HG03025 (cell line): ENCODE measurements around the gene MANBA.
"Not testable (repeated sequence)": the region's sequence is repeated elsewhere in the genome, so short reads cannot be mapped to it uniquely, and the experiment has no call there.

Experiments used
- ATAC-seq: cut with Tn5 transposase; IDR thresholded peaks from one replicate; pipeline ENCODE4 v1.9.1; 2021; ENCODE audit warnings: mild to moderate bottlenecking, moderate library complexity; ENCODE audit not compliant: unreplicated experiment, low FRiP score

MANBA gene

GRCh38 chr4:102627831-102628523 lies 132.8 kb downstream of the MANBA start:
- ATAC-seq = no peak

GRCh38 chr4:102625232-102625930 lies 135.4 kb downstream of the MANBA start:
- ATAC-seq = peak; percentile 72

GRCh38 chr4:102624505-102624904 lies 136.3 kb downstream of the MANBA start:
- ATAC-seq = no peak

- ATAC-seq = no peak
These were observed 137.1 kb downstream of the MANBA start for GRCh38 chr4:102623622-102624021.

- no peak for ATAC-seq
These were observed 139.9 kb downstream of the MANBA start for GRCh38 chr4:102620697-102621497.

- ATAC-seq = not testable (repeated sequence)
These were observed 140.8 kb downstream of the MANBA start for GRCh38 chr4:102619776-102620631.

- not testable (repeated sequence) for ATAC-seq
These were observed 141.7 kb downstream of the MANBA start for GRCh38 chr4:102619021-102619420.

- ATAC-seq = no peak
These were observed 144.1 kb downstream of the MANBA start for GRCh38 chr4:102616636-102617035.

- ATAC-seq = no peak
These were observed 146.0 kb downstream of the MANBA start for GRCh38 chr4:102614801-102615200.

- no peak for ATAC-seq
These were observed 147.9 kb downstream of the MANBA start for GRCh38 chr4:102612824-102613366.

GRCh38 chr4:102612210-102612609 lies 148.6 kb downstream of the MANBA start:
- no peak for ATAC-seq

GRCh38 chr4:102610476-102610875 lies 150.3 kb downstream of the MANBA start:
- no peak for ATAC-seq

- no peak for ATAC-seq
These were observed 150.8 kb downstream of the MANBA start for GRCh38 chr4:102610007-102610406.

- ATAC-seq = no peak
These were observed 152.6 kb downstream of the MANBA start for GRCh38 chr4:102608190-102608589.

GRCh38 chr4:102606846-102607450 lies 153.8 kb downstream of the MANBA start:
- ATAC-seq = no peak

- ATAC-seq = no peak
These were observed 154.5 kb downstream of the MANBA start for GRCh38 chr4:102606261-102606660.

GRCh38 chr4:102604222-102604940 lies 156.4 kb downstream of the MANBA start:
- ATAC-seq = no peak

- no peak for ATAC-seq
These were observed 159.1 kb downstream of the MANBA start for GRCh38 chr4:102601586-102602227.

- ATAC-seq = no peak
These were observed 160.1 kb downstream of the MANBA start for GRCh38 chr4:102600689-102601088.
